LNCAP (cell line): ENCODE measurements around the gene TRMT2A.

Experiments used
- TF ChIP-seq, protein P1 (sequence below): fragments of 450-650 bp; IDR thresholded peaks from 2 replicates; pipeline ENCODE4 v1.5.1; 2017; ENCODE audit warnings: mild to moderate bottlenecking

Gene TRMT2A

GRCh38 chr22:20135265-20135664 lies 18.2 kb upstream of the TRMT2A start:
- TF ChIP-seq, protein P1, sequence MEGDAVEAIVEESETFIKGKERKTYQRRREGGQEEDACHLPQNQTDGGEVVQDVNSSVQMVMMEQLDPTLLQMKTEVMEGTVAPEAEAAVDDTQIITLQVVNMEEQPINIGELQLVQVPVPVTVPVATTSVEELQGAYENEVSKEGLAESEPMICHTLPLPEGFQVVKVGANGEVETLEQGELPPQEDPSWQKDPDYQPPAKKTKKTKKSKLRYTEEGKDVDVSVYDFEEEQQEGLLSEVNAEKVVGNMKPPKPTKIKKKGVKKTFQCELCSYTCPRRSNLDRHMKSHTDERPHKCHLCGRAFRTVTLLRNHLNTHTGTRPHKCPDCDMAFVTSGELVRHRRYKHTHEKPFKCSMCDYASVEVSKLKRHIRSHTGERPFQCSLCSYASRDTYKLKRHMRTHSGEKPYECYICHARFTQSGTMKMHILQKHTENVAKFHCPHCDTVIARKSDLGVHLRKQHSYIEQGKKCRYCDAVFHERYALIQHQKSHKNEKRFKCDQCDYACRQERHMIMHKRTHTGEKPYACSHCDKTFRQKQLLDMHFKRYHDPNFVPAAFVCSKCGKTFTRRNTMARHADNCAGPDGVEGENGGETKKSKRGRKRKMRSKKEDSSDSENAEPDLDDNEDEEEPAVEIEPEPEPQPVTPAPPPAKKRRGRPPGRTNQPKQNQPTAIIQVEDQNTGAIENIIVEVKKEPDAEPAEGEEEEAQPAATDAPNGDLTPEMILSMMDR, result no peak

- TF ChIP-seq, protein P1, result no peak
Observed at GRCh38 chr22:20133930-20134549, 17.0 kb upstream of the TRMT2A start.

DNA sequence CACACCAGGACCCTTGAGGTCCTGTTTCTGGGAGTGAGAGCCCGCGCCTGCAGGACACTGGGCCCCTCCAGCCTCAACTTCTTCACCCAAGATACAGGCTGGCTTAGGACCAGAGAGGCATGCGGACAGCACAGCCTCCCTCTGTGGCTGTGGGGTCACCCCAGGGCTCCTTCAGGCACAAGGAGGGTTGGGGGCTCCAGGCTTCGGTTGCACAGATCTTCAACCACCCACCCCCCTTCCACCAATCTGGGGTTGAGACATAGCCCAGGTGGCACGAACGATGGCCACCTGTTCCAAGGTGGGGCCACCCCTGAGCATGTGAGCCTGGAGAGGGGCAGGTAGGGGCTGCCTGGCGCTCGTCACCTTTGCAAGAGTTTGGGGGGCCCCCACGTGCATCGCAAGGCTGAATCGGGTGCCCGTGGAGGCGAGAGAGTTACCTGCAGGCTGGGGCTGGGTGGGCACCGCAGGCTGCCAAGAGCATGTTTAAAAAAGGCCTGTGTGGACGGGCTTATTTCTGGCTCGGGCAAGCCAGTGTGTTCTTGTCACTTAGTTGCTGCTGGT lies 15.7 kb upstream of the TRMT2A start:
- TF ChIP-seq, protein P1, result no peak

GRCh38 chr22:20131859-20132685 lies 15.0 kb upstream of the TRMT2A start:
- TF ChIP-seq, protein P1, result no peak

- TF ChIP-seq, protein P1, result no peak
Observed at GRCh38 chr22:20131597-20131858, 14.5 kb upstream of the TRMT2A start, which contains the start of gene ZDHHC8. Gene ZDHHC8, plus strand, starts transcription at chr22:20131804. Its CDS starts 144 bp downstream, at chr22:20131948.

GRCh38 chr22:20130731-20131596 lies 13.9 kb upstream of the TRMT2A start:
- TF ChIP-seq, protein P1, result no peak

DNA sequence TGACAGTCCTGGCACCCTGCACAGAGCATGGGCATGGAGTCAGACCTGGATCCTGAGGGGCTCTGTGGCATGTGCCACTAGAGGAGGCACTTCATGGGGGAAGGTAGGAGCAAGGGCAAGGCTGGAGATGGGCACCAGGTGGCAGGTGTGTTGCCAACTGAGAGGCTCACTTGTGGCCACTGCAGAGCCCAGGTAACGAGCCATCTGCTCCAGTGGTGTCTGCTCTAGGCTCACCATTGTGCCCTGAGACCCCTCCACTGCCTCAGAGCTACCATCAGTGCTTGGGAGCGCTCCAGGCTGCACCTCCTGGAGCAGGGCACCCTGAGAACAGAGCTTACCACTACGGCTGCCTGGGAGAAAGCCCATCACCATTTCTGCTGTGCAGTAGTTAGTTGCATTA lies 13.3 kb upstream of the TRMT2A start:
- TF ChIP-seq, protein P1, result peak; percentile 32; the same call in 1 of the 2 replicates
